GM10248 (cell line): ENCODE measurements around the gene PAM.

Experiments used
- CTCF ChIA-PET: fragments of 300-600 bp; sonication (Branson Sonifier 250); formaldehyde crosslinking; extraction: SDS; loops from one replicate; lab custom pipeline; 2021; ENCODE audit warnings: antibody characterized with exemption; lab: Yijun Ruan, JAX
- POLR2A ChIA-PET: fragments of 350-650 bp; sonication (Branson Sonifier 250); formaldehyde crosslinking; extraction: SDS; loops from one replicate; lab custom pipeline; 2020; ENCODE audit warnings: antibody characterized with exemption; lab: Yijun Ruan, JAX
- DNase-seq: peaks from one replicate; pipeline ENCODE4 v3.0.0; 2012; ENCODE audit errors: extremely low spot score
- TF ChIP-seq, protein P1 (sequence below): IDR thresholded peaks from 2 replicates; pipeline ENCODE4 v1.5.1; 2012; ENCODE audit warnings: mild to moderate bottlenecking, low read depth; ENCODE audit errors: extremely low read depth, missing control alignments, control extremely low read depth

PAM gene

DNA sequence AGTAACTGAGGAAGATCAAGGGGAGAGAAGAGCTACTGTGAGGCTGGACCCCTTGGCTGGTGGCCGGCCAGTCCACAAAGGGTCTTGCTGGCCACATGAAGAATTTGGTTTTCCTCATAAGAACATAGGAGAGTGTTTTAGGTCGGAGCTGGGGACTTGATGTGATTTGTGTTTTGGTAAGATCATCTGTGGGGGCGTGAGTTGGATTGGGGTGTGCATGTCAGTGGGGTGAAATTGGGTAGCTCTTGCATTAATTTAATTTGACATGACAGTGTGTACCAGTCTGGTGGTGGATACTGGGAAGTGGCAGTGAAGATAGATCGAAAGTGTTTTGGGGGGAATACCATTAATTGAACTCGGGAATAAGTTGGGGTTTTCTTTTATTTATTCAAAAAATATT, 8.6 kb downstream of the PAM start:
- POLR2A ChIA-PET, result no interaction called here
- CTCF ChIA-PET, result interaction anchor here (1.1 to 4.8 kb wide), 5 partner anchors 8 to 82 kb away, joined by 3 to 35 read pairs (median 4); partner anchors contain the start of gene PAM
- TF ChIP-seq, protein P1, sequence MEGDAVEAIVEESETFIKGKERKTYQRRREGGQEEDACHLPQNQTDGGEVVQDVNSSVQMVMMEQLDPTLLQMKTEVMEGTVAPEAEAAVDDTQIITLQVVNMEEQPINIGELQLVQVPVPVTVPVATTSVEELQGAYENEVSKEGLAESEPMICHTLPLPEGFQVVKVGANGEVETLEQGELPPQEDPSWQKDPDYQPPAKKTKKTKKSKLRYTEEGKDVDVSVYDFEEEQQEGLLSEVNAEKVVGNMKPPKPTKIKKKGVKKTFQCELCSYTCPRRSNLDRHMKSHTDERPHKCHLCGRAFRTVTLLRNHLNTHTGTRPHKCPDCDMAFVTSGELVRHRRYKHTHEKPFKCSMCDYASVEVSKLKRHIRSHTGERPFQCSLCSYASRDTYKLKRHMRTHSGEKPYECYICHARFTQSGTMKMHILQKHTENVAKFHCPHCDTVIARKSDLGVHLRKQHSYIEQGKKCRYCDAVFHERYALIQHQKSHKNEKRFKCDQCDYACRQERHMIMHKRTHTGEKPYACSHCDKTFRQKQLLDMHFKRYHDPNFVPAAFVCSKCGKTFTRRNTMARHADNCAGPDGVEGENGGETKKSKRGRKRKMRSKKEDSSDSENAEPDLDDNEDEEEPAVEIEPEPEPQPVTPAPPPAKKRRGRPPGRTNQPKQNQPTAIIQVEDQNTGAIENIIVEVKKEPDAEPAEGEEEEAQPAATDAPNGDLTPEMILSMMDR, result no peak
- no peak for DNase-seq

DNA sequence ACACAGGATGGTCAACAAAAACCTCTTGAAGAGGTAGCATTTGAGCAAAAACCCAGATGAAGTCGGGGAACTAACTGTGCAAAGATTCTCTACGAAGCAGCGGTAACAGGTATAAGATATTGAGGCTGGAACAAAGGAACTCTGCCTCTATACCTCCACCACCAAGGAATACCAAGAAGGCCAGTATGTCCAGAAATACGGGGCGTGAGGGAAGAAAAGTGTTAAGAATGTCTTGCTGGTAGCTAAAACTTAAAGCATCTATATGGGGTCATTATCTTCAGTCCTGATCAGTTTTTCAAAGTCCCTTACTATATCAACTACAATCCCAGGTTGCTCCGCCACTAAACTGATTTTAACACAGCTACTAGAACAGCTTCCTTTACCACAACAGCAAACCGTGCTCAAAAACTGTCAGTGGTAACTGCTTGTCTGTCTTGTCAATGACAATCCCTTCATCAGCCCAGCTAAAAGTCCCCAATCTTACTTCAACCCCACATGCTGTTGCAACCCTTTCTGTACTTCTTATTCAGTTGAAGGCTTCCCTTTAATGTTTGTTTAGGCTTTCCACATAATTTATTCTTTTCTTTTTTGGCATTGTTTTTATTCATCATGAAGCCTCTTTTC, 9.4 kb downstream of the PAM start:
- no peak for DNase-seq
- TF ChIP-seq, protein P1, result no peak
- ChIA-PET CTCF (interaction anchor here (1.1 to 4.8 kb wide), 4 partner anchors 9 to 83 kb away, joined by 3 to 35 read pairs (median 11); partner anchors contain the start of gene PAM), POLR2A (interaction anchor here (1.1 kb wide), 1 partner anchor 10 kb away, joined by 3 read pairs; no protein-coding TSS in a partner anchor)

DNA sequence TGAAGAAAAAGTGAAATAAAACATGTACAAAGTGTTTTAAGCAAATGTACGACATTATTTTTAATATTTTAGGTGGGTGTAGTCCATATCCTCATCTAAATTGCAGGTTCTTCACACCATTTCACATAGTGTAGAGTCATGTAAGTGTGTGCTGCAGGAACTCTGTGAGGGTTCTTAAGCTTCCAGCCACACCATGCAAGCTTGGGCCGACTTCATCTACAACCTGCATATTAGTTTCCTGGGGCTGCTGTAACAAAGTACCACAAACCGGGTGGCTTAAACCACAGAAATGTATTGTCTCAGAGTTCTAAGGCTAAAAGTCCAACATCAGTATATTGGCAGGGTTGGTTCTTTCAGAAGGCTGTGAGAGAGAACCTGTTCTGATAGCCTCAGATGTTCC, 10.2 kb downstream of the PAM start:
- TF ChIP-seq, protein P1, result no peak
- no peak for DNase-seq
- ChIA-PET CTCF (interaction anchor here (0.7 to 4.8 kb wide), 3 partner anchors 10 to 19 kb away, joined by 3 to 35 read pairs (median 19); partner anchors contain the start of gene PAM), POLR2A (interaction anchor here (1.1 kb wide), 1 partner anchor 11 kb away, joined by 3 read pairs; no protein-coding TSS in a partner anchor)

DNA sequence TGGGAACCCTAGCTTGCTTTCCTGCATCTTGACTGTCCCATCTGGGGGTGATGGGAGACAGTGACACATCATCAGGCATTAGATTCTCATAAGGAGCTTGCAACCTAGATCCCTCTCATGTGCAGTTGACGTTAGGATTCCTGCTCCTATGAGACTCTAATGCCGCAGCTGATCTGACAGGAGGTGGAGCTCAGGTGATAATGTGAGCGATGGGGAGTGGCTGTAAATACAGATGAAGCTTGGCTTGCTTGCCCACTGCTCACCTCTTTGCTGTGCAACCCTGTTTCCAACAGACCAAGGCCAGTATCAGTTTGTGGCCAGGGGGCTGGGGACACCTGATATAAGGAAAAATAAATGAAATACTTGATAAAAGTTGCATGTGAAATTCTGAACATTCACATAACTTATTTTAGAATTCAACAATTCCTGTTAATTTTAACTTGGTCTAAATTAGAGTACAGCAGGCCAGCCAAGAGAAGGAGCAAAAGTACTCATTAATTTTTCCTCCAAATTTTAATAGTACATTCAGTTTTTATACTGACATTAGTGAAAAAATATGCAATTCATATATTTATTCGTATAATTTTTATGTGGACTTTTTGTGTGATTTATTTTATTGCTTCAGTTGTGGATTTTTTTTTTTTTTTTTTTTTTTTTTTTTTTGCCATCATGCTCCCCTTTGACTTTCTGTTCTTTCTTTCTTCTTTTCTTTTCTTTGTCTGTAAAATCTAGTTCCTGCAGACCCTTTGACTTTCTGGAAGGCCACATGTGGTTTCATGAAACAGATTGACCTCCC, 11.4 kb downstream of the PAM start:
- POLR2A ChIA-PET, result no interaction called here
- DNase-seq, result no peak
- CTCF ChIA-PET, result interaction anchor here (4.0 to 4.8 kb wide), 2 partner anchors 11 to 15 kb away, joined by 19 to 35 read pairs; partner anchors contain the start of gene PAM
- TF ChIP-seq, protein P1, result no peak

DNA sequence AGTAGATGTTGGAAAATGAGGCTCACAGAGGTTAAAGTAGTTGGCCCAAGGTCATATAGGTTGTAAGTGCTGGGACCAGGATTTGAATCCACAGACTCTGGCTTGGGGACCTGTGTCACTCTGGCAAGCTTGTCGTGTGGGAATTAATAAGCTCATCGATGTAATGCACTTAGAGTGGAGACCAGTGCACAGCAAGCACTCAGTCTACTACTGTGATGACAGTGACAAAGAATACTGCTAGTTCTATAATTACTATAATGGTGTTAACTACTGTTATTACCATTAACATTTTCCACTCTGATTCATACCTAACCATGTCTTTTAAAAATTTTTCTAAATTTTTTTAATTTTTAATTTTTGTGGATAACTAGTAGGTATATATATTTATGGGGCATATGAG, 12.8 kb downstream of the PAM start:
- ChIA-PET CTCF (interaction anchor here (0.7 to 1.0 kb wide), 2 partner anchors 13 to 16 kb away, joined by 3 to 6 read pairs; no protein-coding TSS in a partner anchor), POLR2A (no interaction called here)
- no peak for DNase-seq
- TF ChIP-seq, protein P1, result no peak

DNA sequence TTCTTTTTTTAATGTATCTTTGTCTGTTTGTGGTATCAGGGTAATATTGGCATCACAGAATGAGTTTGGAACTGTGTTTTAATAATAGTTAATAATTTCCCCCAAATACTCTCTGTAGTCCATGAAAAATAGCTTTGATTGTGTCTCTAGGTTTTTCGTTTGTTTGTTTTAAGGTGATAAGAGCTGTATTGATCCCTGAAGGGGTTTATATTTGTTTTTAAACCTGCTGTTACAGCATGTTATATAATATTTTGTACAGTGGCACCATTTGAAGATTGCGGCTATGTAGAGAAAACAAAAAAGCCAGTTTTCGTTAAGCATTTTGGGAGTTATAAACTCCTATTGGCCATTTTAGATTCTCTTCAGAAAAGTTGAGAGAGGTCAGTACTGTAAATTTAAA, 15.7 kb downstream of the PAM start:
- DNase-seq, result no peak
- CTCF ChIA-PET, result interaction anchor here (1.1 to 3.2 kb wide), 4 partner anchors 8 to 368 kb away, joined by 3 to 14 read pairs (median 4); no protein-coding TSS in a partner anchor
- POLR2A ChIA-PET, result no interaction called here
- TF ChIP-seq, protein P1, result no peak
